ENCODE measurements around the gene FAM170B. TPM values are rescaled to one million over a fixed set of nuclear protein-coding genes. Genes with fewer than 3 reads are reported as not detected.

FAM170B gene
- polyA plus RNA-seq, 10 donors: 0.08 TPM; not detected in 9

GRCh38 chr10:49169776-49170175 lies 36.0 kb upstream of the FAM170B start:
- no peak for DNase-seq

DNA sequence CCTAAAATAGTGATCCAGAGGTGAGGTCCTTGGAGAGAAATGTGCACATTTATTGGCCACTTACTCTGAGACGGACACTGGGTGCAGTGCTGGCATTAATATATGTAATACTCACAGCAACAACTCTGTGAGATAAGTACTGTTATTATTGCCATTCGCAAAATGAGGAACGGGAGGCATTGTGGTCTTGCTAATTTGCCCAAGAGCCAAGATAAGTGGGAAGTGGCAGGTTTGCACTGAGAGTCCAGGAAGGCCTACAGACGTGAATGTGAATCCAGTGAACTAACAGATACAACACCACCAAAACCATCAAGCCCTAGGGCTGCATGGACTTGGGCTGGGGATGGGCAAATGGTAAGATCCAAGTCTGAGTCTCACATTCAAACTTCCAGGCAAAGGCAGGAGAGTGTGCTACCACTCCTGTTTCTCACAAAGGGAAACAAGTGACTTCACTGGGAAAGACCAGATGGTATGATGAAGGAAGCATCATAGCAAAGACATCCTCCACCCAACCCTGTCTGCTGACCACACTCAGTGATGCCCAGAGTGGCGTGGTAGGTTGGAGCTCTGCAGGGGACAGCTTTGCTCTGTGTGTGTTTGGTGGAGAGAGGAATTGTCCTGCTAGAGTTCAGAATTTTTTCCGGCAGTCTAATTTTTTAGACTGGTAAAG lies 35.1 kb upstream of the FAM170B start:
- no peak for DNase-seq

GRCh38 chr10:49168171-49168540 lies 34.3 kb upstream of the FAM170B start:
- no peak for DNase-seq

- DNase-seq: no peak
These were observed 33.8 kb upstream of the FAM170B start for GRCh38 chr10:49167425-49168170.

DNA sequence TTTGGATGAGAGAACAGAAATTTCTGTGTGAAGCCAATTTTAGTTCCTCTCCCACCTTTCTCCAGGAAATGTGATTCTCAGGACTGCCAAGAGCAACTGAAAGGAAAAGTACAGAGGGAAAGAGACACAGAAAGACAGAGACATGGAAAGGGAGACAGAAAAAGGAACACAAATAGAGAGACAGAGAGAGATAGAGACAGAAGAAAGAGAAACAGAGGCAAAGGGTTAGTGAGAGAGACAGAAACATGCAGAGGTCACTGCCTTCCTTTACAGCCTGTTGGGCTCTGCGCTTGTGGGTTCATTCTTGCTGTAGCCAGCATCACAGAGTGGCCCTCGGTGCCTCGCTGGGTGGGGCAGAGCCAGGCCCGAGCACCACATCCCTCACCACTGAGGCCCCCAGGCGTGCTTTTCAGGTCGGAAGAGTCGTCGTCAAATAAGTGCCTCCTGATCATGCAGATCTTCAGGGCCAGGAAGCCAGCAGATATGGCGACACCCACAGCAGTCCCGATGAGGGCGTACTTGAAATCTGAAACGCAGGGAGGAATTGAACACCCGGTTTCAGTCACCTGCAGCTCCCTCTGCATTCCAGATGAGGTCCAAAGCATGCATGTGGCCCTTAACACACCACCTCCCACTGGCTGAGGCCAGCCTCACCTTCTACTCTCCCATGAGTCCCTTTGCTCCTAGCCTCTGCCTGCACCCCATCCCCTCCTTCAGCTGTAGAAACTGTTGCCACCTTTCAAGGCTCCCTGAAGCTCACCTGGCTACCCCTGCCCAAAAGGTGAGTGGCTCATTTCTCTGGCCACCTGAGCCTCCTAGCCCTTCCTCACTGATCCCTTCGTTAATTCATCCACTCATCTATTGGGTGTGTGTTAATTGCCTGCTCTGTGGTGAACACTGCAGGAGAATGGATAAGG lies 32.9 kb upstream of the FAM170B start:
- DNase-seq: no peak

DNA sequence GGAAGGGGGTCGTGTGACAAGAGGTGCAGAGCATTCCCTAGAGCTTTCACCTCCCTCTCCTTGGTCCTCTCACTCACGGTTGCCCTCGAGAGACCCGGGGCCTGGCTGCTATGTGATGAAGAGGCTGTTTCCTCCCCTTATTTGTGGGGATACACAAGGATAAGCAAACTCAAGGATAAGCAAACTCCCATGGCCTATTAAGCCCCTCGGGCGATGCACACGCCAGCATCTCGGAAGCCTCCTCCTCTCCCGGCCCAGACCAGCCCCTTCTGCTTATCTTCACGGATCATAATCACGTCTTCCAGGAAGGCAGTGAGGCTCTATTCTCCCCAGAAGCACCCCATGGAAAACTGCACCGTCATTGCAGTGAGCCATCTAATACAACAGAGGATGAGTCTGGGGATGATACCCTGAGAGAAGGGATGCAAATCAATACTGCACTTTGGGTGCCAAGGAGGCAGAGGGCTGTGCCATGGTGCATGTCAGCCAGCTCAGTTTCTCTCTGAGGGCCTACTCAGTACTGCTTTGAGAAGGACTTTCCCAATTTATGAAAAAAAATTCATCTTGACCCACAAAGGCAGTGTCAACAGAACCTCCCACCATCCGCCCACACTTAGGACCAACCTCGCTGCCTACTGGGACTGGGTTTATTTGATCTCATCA lies 32.1 kb upstream of the FAM170B start:
- DNase-seq: no peak

DNA sequence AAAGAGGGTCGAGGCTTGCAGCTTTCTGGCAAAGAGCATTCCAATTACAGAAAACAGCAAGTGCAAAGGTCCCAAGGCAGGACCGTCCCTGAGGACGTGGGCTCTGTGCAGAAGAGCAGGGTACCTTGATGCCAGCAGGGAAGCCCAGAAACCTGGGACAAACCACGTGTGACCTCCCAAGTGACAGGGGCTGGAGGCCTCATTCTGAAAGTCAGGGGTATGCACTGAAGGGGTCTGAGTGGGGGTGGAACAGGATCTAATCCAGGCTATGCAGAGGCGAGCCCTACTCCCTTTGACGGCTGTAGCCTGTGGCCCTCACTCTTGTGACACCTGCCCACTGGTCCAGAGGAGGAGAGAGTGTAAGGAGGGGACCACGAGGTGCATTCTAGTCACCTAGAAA lies 31.4 kb upstream of the FAM170B start:
- no peak for DNase-seq

- DNase-seq: peak in 1 of 3 donors; percentile 62
These were observed 30.9 kb upstream of the FAM170B start for GRCh38 chr10:49164559-49165188.

- DNase-seq: no peak
These were observed 29.9 kb upstream of the FAM170B start for GRCh38 chr10:49163741-49164140.

- DNase-seq: no peak
These were observed 29.0 kb upstream of the FAM170B start for GRCh38 chr10:49162761-49163310.

DNA sequence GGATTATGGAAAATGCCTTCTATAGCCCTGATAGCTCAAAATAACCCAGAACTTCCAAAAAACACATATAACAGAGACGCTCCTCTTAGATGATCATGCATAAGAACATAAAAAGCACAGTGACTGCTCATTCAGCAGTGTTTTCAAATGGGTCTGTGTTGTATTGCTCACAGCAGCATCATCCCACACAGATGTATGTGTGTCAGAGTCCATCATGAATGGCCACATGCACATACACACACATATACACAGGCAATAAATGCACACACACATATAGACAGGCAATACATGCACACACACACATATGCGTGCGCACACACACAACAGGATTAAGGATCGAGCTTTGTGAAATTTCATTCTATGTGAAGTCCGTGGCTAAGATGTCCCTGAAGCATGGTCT lies 28.2 kb upstream of the FAM170B start:
- no peak for DNase-seq

DNA sequence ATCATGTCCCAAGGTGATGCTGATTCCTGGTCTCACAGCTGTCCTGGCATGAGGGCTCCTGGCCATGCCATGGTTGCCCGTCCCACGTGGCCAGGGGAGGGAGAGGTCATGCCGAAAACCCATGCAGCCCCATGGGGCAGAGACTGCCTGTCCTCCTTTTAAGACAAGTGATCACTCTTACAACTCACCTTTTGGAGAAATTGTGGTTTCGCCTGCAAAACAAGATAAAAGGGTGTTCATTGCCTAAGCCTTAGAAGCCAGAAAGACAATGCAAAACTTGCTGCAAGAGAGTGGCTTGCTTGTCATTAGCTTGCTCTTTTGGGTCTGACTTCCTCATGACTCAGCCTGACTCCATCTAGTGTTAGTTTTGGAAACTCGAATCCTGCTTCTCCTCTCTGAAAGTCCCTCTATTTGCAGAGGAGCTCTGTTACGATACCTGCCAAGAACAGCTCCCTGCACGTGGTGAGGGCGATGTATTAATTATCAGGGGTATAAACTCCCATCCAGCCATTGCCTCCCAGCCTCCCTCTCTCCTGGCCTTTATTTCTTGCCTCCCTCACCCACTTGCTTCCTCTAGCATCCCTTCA lies 27.7 kb upstream of the FAM170B start:
- peak in 2 of 3 donors; percentile 55 to 77 for DNase-seq

GRCh38 chr10:49160814-49161213 lies 27.0 kb upstream of the FAM170B start:
- DNase-seq: no peak

DNA sequence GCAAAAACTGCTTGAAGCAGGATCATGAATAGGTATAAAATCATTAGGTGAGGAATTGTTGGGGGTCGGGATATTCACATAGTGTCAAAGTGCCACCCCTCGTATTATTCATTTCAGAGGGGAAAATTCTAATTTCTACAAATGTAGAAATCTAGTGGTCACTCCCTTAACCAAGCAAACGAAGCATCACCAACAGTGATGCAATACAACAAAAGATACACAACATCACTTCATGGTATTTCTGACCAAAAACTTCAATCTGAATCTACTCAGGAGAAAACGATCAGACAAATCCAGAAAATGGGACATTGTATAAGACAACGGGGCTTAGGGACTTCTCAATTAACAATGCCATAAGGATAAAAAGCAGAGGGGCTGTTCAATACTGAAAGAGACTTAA lies 26.3 kb upstream of the FAM170B start:
- no peak for DNase-seq

DNA sequence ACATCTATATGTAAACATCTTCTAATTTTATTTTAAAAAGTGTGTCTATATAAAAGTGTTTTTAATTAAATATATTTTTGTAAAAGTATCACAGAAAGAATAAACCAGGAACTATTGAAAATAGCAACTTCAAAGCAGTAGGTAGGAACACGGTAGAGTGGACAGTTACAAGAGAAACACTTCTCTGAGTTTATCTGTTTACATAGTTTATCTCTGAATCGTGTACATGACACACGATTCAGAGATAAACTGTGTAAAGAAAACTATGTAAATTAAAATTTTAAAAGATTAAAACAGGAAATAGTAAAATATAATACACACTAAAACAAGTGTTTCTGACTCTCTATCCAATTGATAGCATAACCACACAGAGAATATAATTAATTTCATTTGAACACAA lies 25.1 kb upstream of the FAM170B start:
- no peak for DNase-seq

GRCh38 chr10:49158404-49158803 lies 24.6 kb upstream of the FAM170B start:
- no peak for DNase-seq

- no peak for DNase-seq
These were observed 23.4 kb upstream of the FAM170B start for GRCh38 chr10:49157229-49157628.

DNA sequence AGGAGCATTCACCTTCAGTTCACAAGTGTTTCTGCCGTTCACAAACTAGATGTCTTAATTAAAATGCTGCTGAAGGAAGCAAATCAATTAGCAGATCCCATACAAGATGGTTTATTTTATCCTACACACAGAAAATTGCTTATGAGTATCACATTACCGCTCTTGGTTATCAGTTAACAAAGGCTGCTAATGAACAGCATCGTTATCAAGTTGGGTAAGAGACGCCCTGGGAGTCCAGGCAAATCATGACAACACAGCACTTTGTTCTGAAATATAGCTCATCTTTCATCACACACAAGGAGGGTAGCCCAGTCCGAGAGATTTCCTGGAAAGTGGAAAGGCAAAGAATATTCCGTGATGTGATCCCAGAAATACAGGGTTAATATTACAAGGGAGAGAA lies 20.8 kb upstream of the FAM170B start:
- no peak for DNase-seq

DNA sequence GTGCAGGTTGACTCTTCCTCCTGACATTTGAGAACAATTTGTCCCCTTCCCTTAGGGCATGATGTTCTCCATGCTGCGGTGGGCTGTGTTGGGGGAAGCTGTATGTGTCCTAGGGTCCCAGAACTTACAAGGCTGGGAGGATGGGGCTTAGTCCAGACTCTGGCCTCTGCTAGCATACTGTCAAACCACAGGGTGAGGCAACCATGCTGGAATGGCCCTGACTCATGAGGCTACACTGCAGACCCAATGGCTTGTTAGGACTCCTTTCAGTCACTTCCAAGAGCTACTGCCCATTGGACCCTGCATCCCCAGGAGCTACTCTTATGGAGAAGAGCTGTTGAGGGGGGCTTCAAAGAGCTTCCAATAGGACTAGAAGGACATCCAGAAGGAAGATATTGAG lies 20.1 kb upstream of the FAM170B start:
- no peak for DNase-seq

DNA sequence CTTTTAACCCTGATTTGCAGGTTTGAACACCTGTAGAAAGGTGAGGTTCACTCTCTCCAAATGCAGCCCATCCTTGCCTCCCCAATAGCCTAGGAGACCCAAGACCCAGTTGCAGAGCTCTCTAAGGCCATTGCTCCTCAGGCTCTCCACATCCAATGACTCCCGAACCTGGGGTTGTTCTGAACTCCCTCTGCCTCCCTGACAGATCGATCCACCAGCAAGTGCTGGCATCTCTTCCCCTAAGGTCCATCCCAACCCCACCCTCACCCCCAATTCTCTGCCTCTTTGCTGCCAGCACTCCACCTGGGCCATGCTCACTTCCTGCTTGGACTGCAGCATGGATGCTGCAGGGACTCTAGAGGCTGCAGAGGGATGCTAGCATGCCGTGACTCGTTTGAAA lies 19.3 kb upstream of the FAM170B start:
- no peak for DNase-seq

- no peak for DNase-seq
These were observed 18.8 kb upstream of the FAM170B start for GRCh38 chr10:49152663-49153062.
